Trophoblast cell (in vitro differentiated cells and primary cell): ENCODE measurements around the gene STRIP2.

Source experiments
- DNase-seq, 2 donors: peaks; one replicate each; pipeline ENCODE4 v3.0.0-alpha.2; 2016
- H2AFZ ChIP-seq: 2 replicates; pipeline ENCODE4 v1.6.1; 2013; ENCODE audit warnings: low read length, moderate library complexity, mild to moderate bottlenecking; ENCODE audit not compliant: insufficient read depth, poor library complexity
- H2AK5ac ChIP-seq: 2 replicates; pipeline ENCODE4 v1.6.1; 2013; ENCODE audit warnings: mild to moderate bottlenecking, low read length
- H2BK120ac ChIP-seq: 2 replicates; pipeline ENCODE4 v1.6.1; 2013; ENCODE audit warnings: low read length, mild to moderate bottlenecking, moderate library complexity; ENCODE audit not compliant: insufficient read depth, poor library complexity
- H2BK12ac ChIP-seq: 2 replicates; pipeline ENCODE4 v1.6.1; 2013; ENCODE audit warnings: mild to moderate bottlenecking, low read length, moderate library complexity
- H2BK5ac ChIP-seq: 2 replicates; pipeline ENCODE4 v1.6.1; 2013; ENCODE audit warnings: low read length, low read depth, moderate library complexity, mild to moderate bottlenecking; ENCODE audit not compliant: poor library complexity
- H3K14ac ChIP-seq: 2 replicates; pipeline ENCODE4 v1.6.1; 2013; ENCODE audit warnings: mild to moderate bottlenecking, low read length
- H3K18ac ChIP-seq: 2 replicates; pipeline ENCODE4 v1.6.1; 2013; ENCODE audit warnings: mild to moderate bottlenecking, low read length
- H3K23ac ChIP-seq: 2 replicates; pipeline ENCODE4 v1.6.1; 2013; ENCODE audit warnings: low read length
- H3K27ac ChIP-seq: 2 replicates; pipeline ENCODE4 v1.5.1; 2013; ENCODE audit warnings: low read depth, mild to moderate bottlenecking, inconsistent platforms, low read length, moderate library complexity
- H3K27me3 ChIP-seq: 2 replicates; pipeline ENCODE4 v1.6.1; 2013; ENCODE audit warnings: inconsistent platforms, mild to moderate bottlenecking, low read length, moderate library complexity; ENCODE audit not compliant: insufficient read depth
- H3K36me3 ChIP-seq, 2 experiments: 1 replicate in 1 of 2; 2 replicates in 1 of 2; pipeline ENCODE4 v1.6.1; 2013; ENCODE audit warnings: low read length in 2 of 2, mild to moderate bottlenecking in 2 of 2, moderate library complexity in 1 of 2; ENCODE audit not compliant: insufficient read depth in 2 of 2, control insufficient read depth in 1 of 2
- H3K4ac ChIP-seq: 2 replicates; pipeline ENCODE4 v1.6.1; 2013; ENCODE audit warnings: low read depth, mild to moderate bottlenecking, low read length, moderate library complexity
- H3K4me1 ChIP-seq, 2 experiments: 1 replicate in 1 of 2; 2 replicates in 1 of 2; pipeline ENCODE4 v1.6.1; 2013; ENCODE audit warnings: low read length in 2 of 2, mild to moderate bottlenecking in 2 of 2, moderate library complexity in 1 of 2; ENCODE audit not compliant: insufficient read depth in 2 of 2, control insufficient read depth in 1 of 2
- H3K4me2 ChIP-seq: 2 replicates; pipeline ENCODE4 v1.6.1; 2013; ENCODE audit warnings: inconsistent platforms, mild to moderate bottlenecking, low read length, moderate library complexity
- H3K4me3 ChIP-seq: 2 replicates; pipeline ENCODE4 v1.5.1; 2013; ENCODE audit warnings: mild to moderate bottlenecking, low read depth, low read length, inconsistent platforms
- H3K79me1 ChIP-seq: one replicate; pipeline ENCODE4 v1.6.1; 2013; ENCODE audit warnings: low read length
- H3K79me2 ChIP-seq: 2 replicates; pipeline ENCODE4 v1.6.1; 2013; ENCODE audit warnings: low read length, mild to moderate bottlenecking; ENCODE audit not compliant: control insufficient read depth, insufficient read depth, poor library complexity
- H3K9ac ChIP-seq: 2 replicates; pipeline ENCODE4 v1.6.1; 2013; ENCODE audit warnings: mild to moderate bottlenecking, low read length
- H3K9me3 ChIP-seq: 2 replicates; pipeline ENCODE4 v1.6.1; 2013; ENCODE audit warnings: low read depth, mild to moderate bottlenecking, control low read depth, inconsistent platforms, low read length; ENCODE audit not compliant: insufficient read depth
- H4K12ac ChIP-seq: 2 replicates; pipeline ENCODE4 v1.6.1; 2013; ENCODE audit warnings: low read depth, mild to moderate bottlenecking, low read length, moderate library complexity
- H4K8ac ChIP-seq: 2 replicates; pipeline ENCODE4 v1.6.1; 2013; ENCODE audit warnings: low read depth, mild to moderate bottlenecking, low read length, moderate library complexity
- H4K91ac ChIP-seq: one replicate; pipeline ENCODE4 v1.6.1; 2013; ENCODE audit warnings: low read depth, mild to moderate bottlenecking, low read length, moderate library complexity
- WGBS: extraction: QIAGEN DNeasy Blood & Tissue Kit; methylation state at CpG from one replicate; pipeline ENCODE4 v1.1.7; 2013; ENCODE audit warnings: missing lambda C conversion rate; ENCODE audit not compliant: insufficient read length, insufficient coverage; ENCODE audit errors: extremely low coverage; 5-methylcytosine and 5-hydroxymethylcytosine counted together

Gene STRIP2

GRCh38 chr7:129493555-129493954 is 59.3 kb downstream of the STRIP2 start:
- H2BK12ac ChIP-seq, result no peak overlapping the region

DNA sequence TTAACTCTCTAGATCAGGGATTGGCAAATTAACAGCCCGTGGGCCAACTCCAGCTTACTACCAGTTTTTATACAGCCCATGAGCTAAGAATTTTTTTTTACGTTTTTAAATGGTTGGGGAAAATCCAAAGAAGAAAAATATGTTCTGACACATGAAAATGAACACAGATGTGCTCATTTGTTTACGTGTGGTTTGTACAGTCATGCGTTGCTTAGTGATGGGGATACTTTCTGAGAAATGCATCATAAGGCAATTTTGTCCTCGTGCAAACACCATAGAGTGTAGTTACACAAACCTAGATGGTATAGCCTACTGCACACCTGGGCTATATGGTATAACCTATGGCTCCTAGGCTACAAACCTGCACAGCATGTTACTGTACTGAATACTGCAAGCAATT is 59.8 kb downstream of the STRIP2 start:
- no peak overlapping the region for H2BK120ac ChIP-seq
- H4K91ac ChIP-seq, result no peak overlapping the region
- no peak overlapping the region for H2AK5ac ChIP-seq
- H3K4me2 ChIP-seq, result no peak overlapping the region
- no peak overlapping the region for H4K12ac ChIP-seq
- no peaks in the 10 kb centered on the region for H3K9me3 ChIP-seq
- peaks cover 10 to 12% of the 10 kb centered on the region in 2 experiments for H3K4me1 ChIP-seq
- peaks cover 6% of the 10 kb centered on the region for H3K79me1 ChIP-seq
- no peak overlapping the region for H3K4ac ChIP-seq
- H3K27me3 ChIP-seq, result no peaks in the 10 kb centered on the region
- no peak overlapping the region for H2BK5ac ChIP-seq
- no peaks in the 10 kb centered on the region for H3K79me2 ChIP-seq
- peak; percentile 52 to 79 for DNase-seq
- H2AFZ ChIP-seq, result no peak overlapping the region
- no peaks in the 10 kb centered on the region for H3K36me3 ChIP-seq
- H2BK12ac ChIP-seq, result no peak overlapping the region
- H3K27ac ChIP-seq, result no peak overlapping the region
- WGBS, result no CpG with 5 or more reads among the region's 5 CpGs
- no peak overlapping the region for H3K14ac ChIP-seq
- H3K9ac ChIP-seq, result no peak overlapping the region
- H4K8ac ChIP-seq, result no peak overlapping the region
- no peak overlapping the region for H3K4me3 ChIP-seq
- no peak overlapping the region for H3K23ac ChIP-seq
- no peak overlapping the region for H3K18ac ChIP-seq

More at GRCh38 chr7:129493555-129493954, 59.3 kb downstream of the STRIP2 start:
- H3K36me3 ChIP-seq, result no peaks in the 10 kb centered on the region
- H3K9ac ChIP-seq, result no peak overlapping the region
- H4K12ac ChIP-seq, result no peak overlapping the region
- H3K27ac ChIP-seq, result no peak overlapping the region
- H2BK120ac ChIP-seq, result no peak overlapping the region
- no peak overlapping the region for H3K4me3 ChIP-seq
- WGBS, result no CpG with 5 or more reads among the region's 1 CpG
- no peak overlapping the region for H3K4ac ChIP-seq
- H4K8ac ChIP-seq, result no peak overlapping the region
- H3K4me2 ChIP-seq, result no peak overlapping the region
- H3K79me1 ChIP-seq, result peaks cover 6% of the 10 kb centered on the region
- no peak overlapping the region for H4K91ac ChIP-seq
- no peaks in the 10 kb centered on the region for H3K79me2 ChIP-seq
- no peak overlapping the region for H2AFZ ChIP-seq
- peaks cover 10 to 12% of the 10 kb centered on the region in 2 experiments for H3K4me1 ChIP-seq
- H2BK5ac ChIP-seq, result no peak overlapping the region
- no peak overlapping the region for H2AK5ac ChIP-seq
- H3K23ac ChIP-seq, result no peak overlapping the region
- peak in 1 of 2 donors; percentile 31 for DNase-seq
- no peak overlapping the region for H3K18ac ChIP-seq
- H3K27me3 ChIP-seq, result no peaks in the 10 kb centered on the region
- no peak overlapping the region for H3K14ac ChIP-seq
- no peaks in the 10 kb centered on the region for H3K9me3 ChIP-seq

GRCh38 chr7:129495987-129496386 is 61.8 kb downstream of the STRIP2 start:
- Histone ChIP-seq H2AFZ (no peak overlapping the region), H2AK5ac (no peak overlapping the region), H3K79me2 (no peaks in the 10 kb centered on the region), H3K4me1 (peaks cover 10 to 12% of the 10 kb centered on the region in 2 experiments), H3K4me2 (no peak overlapping the region), H2BK12ac (no peak overlapping the region), H3K9me3 (no peaks in the 10 kb centered on the region), H3K18ac (no peak overlapping the region), H3K79me1 (peaks cover 6% of the 10 kb centered on the region), H4K91ac (no peak overlapping the region), H4K8ac (no peak overlapping the region), H3K36me3 (no peaks in the 10 kb centered on the region), H3K4ac (no peak overlapping the region), H3K27ac (peak overlapping the region; percentile 65), H2BK120ac (no peak overlapping the region), H2BK5ac (no peak overlapping the region), H3K14ac (no peak overlapping the region), H3K4me3 (no peak overlapping the region), H3K9ac (no peak overlapping the region), H3K23ac (no peak overlapping the region), H3K27me3 (no peaks in the 10 kb centered on the region), H4K12ac (no peak overlapping the region)
- peak in 1 of 2 donors; percentile 24 for DNase-seq
- WGBS, result no CpG with 5 or more reads among the region's 1 CpG

GRCh38 chr7:129496653-129497052 is 62.4 kb downstream of the STRIP2 start:
- H2BK120ac ChIP-seq, result peak overlapping the region; percentile 48
- no peak overlapping the region for H3K4ac ChIP-seq
- peak overlapping the region; percentile 22 for H4K91ac ChIP-seq
- H3K4me2 ChIP-seq, result no peak overlapping the region
- no peak overlapping the region for H2AFZ ChIP-seq
- H4K8ac ChIP-seq, result no peak overlapping the region
- no peak overlapping the region for H3K27ac ChIP-seq
- no peaks in the 10 kb centered on the region for H3K79me2 ChIP-seq
- H3K36me3 ChIP-seq, result no peaks in the 10 kb centered on the region
- H3K4me1 ChIP-seq, result peaks cover 10 to 12% of the 10 kb centered on the region in 2 experiments
- H3K79me1 ChIP-seq, result peaks cover 6% of the 10 kb centered on the region
- no peak overlapping the region for H3K14ac ChIP-seq
- no peak overlapping the region for H3K18ac ChIP-seq
- no CpG with 5 or more reads among the region's 7 CpGs for WGBS
- H3K9me3 ChIP-seq, result no peaks in the 10 kb centered on the region
- no peak overlapping the region for H2BK5ac ChIP-seq
- no peaks in the 10 kb centered on the region for H3K27me3 ChIP-seq
- H4K12ac ChIP-seq, result no peak overlapping the region
- H3K9ac ChIP-seq, result no peak overlapping the region
- no peak overlapping the region for H3K23ac ChIP-seq
- no peak overlapping the region for H3K4me3 ChIP-seq
- H2AK5ac ChIP-seq, result no peak overlapping the region
- peak overlapping the region; percentile 79 for H2BK12ac ChIP-seq
- DNase-seq, result no peak
